Vagina (tissue), 2 donors: ENCODE results near the gene ADAMTS12.

Experiments
- POLR2AphosphoS5 ChIP-seq, 2 donors: sonication (generic); formaldehyde crosslinking; IDR thresholded peaks; one replicate each; pipeline ENCODE4 v1.9.0; 2017; ENCODE audit warnings: antibody characterized with exemption in 2 of 2, mild to moderate bottlenecking in 2 of 2, low read depth in 1 of 2; ENCODE audit not compliant: insufficient read depth in 1 of 2
- TF ChIP-seq, protein P1 (sequence below), 3 experiments: fragments of 450-650 bp in 2 of 3; fragments of 200-600 bp in 1 of 3; sonication (generic) in 1 of 3; IDR thresholded peaks; one replicate each; pipeline ENCODE4 v1.5.1; 2017 to 2019; ENCODE audit warnings: antibody characterized with exemption in 3 of 3, mild to moderate bottlenecking in 2 of 3, moderate library complexity in 2 of 3

GRCh38 chr5:33852319-33852718 lies 39.5 kb downstream of the ADAMTS12 start:
- TF ChIP-seq, protein P1, sequence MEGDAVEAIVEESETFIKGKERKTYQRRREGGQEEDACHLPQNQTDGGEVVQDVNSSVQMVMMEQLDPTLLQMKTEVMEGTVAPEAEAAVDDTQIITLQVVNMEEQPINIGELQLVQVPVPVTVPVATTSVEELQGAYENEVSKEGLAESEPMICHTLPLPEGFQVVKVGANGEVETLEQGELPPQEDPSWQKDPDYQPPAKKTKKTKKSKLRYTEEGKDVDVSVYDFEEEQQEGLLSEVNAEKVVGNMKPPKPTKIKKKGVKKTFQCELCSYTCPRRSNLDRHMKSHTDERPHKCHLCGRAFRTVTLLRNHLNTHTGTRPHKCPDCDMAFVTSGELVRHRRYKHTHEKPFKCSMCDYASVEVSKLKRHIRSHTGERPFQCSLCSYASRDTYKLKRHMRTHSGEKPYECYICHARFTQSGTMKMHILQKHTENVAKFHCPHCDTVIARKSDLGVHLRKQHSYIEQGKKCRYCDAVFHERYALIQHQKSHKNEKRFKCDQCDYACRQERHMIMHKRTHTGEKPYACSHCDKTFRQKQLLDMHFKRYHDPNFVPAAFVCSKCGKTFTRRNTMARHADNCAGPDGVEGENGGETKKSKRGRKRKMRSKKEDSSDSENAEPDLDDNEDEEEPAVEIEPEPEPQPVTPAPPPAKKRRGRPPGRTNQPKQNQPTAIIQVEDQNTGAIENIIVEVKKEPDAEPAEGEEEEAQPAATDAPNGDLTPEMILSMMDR (IDR thresholded peaks at IDR 0.05) = no peak
- no peak for TF ChIP-seq POLR2AphosphoS5 (IDR thresholded peaks at IDR 0.05; ENCODE audit: insufficient read depth in 1 of 2, low read depth in 1 of 2)
